GM19324 (cell line): Measurements from ENCODE around the gene ASIC1.
"Not testable (repeated sequence)": the region's sequence is repeated elsewhere in the genome, so short reads cannot be mapped to it uniquely, and the experiment has no call there.

Source experiments
- ATAC-seq: cut with Tn5 transposase; IDR thresholded peaks from one replicate; pipeline ENCODE4 v1.9.1; 2021; ENCODE audit warnings: mild to moderate bottlenecking, moderate library complexity; ENCODE audit not compliant: unreplicated experiment, low FRiP score

The ASIC1 gene

GRCh38 chr12:50057000-50057841 lies at the start of gene ASIC1:
Gene ASIC1, plus strand, starts transcription at chr12:50057596. Its CDS starts 1,171 bp downstream, at chr12:50058767.
- no peak for ATAC-seq

DNA sequence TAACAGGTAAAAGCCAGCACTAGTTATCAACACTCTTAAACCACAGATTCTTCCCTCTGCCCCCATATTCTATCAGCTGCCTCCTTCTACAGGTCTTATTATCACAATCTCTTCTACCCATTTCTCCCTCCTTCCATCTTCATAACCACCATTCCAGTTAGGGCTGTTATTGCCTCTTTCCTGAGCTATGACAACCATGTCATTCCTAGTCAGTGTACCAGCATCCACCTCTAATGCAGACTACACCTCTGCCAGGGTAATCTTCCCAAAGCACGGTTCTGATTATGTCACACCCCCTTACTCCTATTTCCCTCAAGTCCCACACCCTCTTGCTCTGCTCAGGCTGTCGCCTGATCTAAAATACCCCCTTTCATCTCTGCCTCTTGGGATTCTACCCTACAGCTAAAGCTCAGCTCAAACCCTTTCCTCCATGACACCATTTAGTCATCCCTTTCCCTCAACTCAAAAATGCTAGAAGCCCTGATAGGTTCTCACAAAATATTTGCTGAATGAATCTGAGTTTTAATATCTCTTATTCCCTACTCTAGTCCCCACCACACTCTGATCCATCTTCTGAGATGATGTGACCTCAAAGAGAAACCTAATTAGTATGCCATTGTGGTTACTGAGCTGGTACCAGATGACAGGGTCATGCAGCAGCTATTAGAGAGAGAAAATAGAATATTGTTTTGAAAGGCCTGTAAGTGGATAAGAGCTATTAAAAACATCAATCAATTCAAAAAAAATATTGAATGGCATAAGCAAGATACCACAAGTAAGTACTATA lies 43.8 kb upstream of the ASIC1 start:
- ATAC-seq = no peak

GRCh38 chr12:50014342-50014741 lies 43.1 kb upstream of the ASIC1 start:
- ATAC-seq = no peak

- ATAC-seq = no peak
Measured at GRCh38 chr12:50016501-50017475, 40.6 kb upstream of the ASIC1 start.

DNA sequence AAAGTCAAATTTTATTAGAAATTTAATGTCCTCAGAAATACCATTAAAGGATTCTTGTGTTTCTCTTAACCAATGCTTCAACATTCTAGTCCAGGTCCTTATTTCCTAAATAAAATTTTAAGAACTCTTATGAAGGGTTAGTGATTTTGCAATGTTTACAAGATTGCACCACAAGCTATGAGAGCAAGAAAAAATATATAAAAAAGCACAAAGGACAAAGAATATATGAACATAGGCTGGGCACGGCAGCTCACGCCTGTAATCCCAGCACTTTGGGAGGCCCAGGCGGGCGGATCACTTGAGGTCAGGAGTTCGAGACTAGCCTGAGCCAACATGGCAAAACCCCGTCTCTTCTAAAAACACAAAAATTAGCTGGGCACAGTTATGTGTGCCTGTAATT lies 39.8 kb upstream of the ASIC1 start:
- ATAC-seq = no peak

DNA sequence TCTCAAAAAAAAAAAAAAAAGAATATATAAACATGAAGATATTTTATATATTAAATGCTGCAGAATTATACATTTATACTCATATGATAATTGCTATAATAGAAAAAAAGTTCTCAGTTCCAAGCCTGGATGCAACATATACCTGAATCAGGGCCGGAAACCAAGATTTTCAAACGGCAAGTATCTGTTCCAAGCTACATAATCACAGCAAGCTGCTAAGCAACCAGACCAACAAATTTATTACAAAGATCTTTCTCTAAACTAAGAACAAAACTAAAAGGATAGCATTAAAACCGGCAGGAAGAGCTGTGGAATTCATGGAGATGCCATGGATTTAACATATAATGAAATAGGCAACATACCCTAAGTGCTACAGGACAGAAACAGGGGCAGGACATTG lies 39.2 kb upstream of the ASIC1 start:
- ATAC-seq = no peak

- ATAC-seq = no peak
Measured at GRCh38 chr12:50018968-50019367, 38.4 kb upstream of the ASIC1 start.

DNA sequence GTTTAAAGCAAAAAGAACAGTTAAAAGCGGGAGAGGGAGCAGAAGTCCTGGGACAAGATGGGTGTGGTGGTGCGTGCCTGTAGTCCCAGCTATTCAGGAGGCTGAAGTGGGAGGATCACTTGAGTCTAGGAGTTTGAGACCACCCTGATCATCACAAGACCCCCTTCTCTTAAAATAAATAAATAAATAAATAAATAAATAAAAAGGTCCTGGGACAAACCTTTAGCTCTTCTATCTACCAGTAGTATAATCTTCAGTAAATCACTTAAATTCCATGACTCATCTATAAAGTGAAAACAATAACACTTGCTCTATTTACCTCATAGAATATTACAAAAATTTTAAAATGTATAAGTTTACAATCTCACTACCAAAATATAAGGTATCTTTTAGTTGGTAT lies 37.9 kb upstream of the ASIC1 start:
- no peak for ATAC-seq

GRCh38 chr12:50021031-50021430 lies 36.4 kb upstream of the ASIC1 start:
- no peak for ATAC-seq

- no peak for ATAC-seq
Measured at GRCh38 chr12:50022903-50023302, 34.5 kb upstream of the ASIC1 start.

DNA sequence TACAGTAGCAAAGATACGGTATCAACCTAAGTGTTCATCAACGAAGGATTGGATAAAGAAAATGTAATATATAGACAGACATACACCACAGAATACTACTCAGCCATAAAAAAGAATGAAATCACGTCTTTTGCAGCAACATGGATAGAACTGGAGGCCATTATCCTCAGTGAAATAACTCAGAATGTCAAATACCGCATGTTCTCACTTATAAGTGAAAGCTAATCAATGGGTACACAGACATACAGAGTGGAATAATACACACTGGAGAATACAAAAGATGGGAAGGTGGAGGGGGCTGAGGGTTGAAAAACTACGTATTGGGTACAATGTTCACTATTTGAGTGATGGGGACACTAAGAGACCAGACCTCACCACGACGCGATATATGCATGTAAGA lies 33.2 kb upstream of the ASIC1 start:
- ATAC-seq = no peak

DNA sequence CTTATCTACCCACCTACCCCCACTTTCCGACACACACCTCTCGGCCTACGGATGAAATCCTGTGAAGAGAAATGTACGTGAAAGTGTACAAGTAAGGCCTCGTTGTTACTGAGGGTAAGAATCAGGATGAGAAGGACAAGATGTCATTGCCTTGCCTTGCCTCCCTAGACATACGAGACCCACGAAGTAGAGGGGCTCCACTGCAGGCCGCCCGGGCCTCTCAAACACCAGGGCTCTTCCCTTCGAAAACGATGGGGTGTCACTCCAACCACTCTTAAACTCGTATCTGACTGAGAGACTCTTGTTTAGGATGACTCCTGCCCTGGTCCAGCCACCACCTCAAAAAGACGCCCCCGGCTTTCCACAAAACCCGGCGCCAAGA lies 32.6 kb upstream of the ASIC1 start:
- peak; percentile 5 for ATAC-seq

GRCh38 chr12:50025187-50026059 lies 32.0 kb upstream of the ASIC1 start, which contains the start of gene RACGAP1:
Gene RACGAP1, minus strand, starts transcription at chr12:50025494. Its CDS starts 8,779 bp downstream, at chr12:50016715.
- ATAC-seq = peak; percentile 98

DNA sequence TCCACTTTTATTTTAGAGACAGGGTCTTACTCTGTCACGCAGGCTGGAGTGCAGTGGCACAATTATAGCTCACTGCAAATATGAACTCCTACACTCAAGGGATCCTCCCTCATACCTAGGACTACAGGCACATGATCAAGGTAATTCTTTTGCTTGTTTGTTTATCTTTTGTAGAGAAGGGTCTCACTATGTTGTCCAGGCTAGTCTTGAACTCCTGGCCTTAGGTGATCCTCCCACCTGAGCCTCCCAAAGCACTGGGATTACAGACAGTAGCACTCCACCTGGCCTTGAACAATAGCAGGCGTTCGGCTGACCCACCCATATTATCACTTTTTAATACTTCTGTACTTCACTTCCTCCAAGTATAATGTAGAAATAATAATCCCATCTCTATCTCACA lies 30.7 kb upstream of the ASIC1 start:
- ATAC-seq = no peak

- ATAC-seq = not testable (repeated sequence)
Measured at GRCh38 chr12:50030449-50030848, 26.9 kb upstream of the ASIC1 start.

GRCh38 chr12:50032515-50032853 lies 24.9 kb upstream of the ASIC1 start:
- no peak for ATAC-seq

DNA sequence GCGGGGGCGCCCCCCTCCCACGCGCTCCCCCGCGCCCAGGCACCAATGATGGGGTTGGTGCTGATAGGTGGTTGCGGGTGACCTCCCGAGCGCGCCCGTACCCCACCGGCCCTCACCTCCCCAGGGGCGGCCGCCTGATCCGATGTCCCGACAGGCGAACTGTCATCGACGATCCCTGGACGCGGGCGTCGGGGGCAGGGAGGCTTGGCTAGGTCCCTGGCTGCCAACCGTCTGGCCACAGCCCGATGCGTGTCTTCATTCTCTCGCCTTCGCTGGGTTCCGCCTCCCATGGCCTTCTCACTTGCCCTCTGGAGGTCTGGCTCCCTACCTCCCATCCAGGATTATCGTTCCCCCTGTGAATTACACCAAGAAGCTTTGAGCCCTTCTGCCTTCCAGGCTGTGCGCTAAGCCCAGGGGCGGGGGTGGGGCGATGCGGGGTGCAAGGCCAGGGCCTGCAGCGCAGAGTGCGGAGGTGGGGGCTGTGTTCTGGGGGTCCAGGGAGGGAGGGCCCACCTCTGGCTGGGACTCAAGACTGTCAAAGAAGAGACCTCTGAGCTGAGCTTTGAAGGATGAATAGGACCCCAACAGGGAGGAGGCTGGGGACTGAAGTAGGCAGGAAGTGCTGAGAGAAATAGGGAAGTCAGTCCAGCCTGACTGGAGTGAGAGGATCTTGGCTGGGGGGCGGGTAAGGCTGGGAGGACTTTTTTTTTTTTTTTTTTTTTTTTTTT lies 24.4 kb upstream of the ASIC1 start:
- no peak for ATAC-seq

GRCh38 chr12:50038336-50038735 lies 19.1 kb upstream of the ASIC1 start:
- no peak for ATAC-seq
